ENCODE results near the gene SAP130.

Gene SAP130

GRCh38 chr2:127953128-127953718 is 74.6 kb downstream of the SAP130 start:
- no peak for ATAC-seq
- TF ChIP-seq, protein P1, sequence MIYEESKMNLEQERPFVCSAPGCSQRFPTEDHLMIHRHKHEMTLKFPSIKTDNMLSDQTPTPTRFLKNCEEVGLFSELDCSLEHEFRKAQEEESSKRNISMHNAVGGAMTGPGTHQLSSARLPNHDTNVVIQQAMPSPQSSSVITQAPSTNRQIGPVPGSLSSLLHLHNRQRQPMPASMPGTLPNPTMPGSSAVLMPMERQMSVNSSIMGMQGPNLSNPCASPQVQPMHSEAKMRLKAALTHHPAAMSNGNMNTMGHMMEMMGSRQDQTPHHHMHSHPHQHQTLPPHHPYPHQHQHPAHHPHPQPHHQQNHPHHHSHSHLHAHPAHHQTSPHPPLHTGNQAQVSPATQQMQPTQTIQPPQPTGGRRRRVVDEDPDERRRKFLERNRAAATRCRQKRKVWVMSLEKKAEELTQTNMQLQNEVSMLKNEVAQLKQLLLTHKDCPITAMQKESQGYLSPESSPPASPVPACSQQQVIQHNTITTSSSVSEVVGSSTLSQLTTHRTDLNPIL (CRISPR knock-in tag; IDR thresholded peaks at IDR 0.05; ENCODE audit: low read depth): no peak
- TF ChIP-seq POU6F1 (CRISPR knock-in tag; IDR thresholded peaks at IDR 0.05; ENCODE audit: borderline replicate concordance, low read depth) (no peak), CSRNP3 (CRISPR knock-in tag; IDR thresholded peaks at IDR 0.05) (no peak), PATZ1 (CRISPR knock-in tag; IDR thresholded peaks at IDR 0.05; ENCODE audit: borderline replicate concordance) (no peak), CSDC2 (CRISPR knock-in tag; IDR thresholded peaks at IDR 0.05) (no peak), TSHZ2 (CRISPR knock-in tag; IDR thresholded peaks at IDR 0.05) (no peak), ZNF70 (CRISPR knock-in tag; IDR thresholded peaks at IDR 0.05) (no peak), ZNF8 (CRISPR knock-in tag; IDR thresholded peaks at IDR 0.05) (no peak), ISL1 (CRISPR knock-in tag; IDR thresholded peaks at IDR 0.05) (no peak), ESRRG (CRISPR knock-in tag; IDR thresholded peaks at IDR 0.05) (no peak), ZNF565 (CRISPR knock-in tag; conservative IDR thresholded peaks at IDR 0.05; ENCODE audit: low read depth) (no peak), OSR1 (CRISPR knock-in tag; IDR thresholded peaks at IDR 0.05) (no peak), TCF4 (CRISPR knock-in tag; IDR thresholded peaks at IDR 0.05; ENCODE audit: borderline replicate concordance) (no peak), ARNTL (CRISPR knock-in tag; IDR thresholded peaks at IDR 0.05; ENCODE audit: borderline replicate concordance, low read depth) (no peak), RARB (CRISPR knock-in tag; IDR thresholded peaks at IDR 0.05) (no peak), ZFP3 (CRISPR knock-in tag; IDR thresholded peaks at IDR 0.05) (no peak), GLIS3 (CRISPR knock-in tag; IDR thresholded peaks at IDR 0.05) (no peak), BACH2 (CRISPR knock-in tag; IDR thresholded peaks at IDR 0.05; ENCODE audit: borderline replicate concordance) (no peak)

DNA sequence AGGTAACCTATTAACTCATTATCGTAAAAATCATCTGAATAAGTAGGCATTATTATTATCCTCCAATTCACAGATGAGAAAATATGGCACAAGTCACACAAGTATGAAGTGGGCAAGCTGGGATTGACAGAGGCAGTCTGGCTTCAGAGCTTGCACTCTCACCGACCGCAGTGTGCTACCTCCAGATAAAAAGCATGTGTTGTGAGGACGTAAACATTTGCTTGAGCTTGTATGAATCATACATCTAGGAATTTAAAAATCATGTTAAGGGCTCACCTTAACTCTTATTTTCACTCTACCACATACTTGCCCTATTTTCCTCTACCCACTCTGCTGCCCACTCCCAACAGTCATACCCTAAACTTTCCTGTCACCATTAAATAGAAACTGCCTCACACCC is 76.8 kb downstream of the SAP130 start:
- no peak for TF ChIP-seq PPARA (CRISPR knock-in tag; IDR thresholded peaks at IDR 0.05; ENCODE audit: borderline replicate concordance)
- no peak for TF ChIP-seq OSR1 (CRISPR knock-in tag; IDR thresholded peaks at IDR 0.05)
- no peak for TF ChIP-seq ARNTL (CRISPR knock-in tag; IDR thresholded peaks at IDR 0.05; ENCODE audit: borderline replicate concordance, low read depth)
- TF ChIP-seq, protein P1 (CRISPR knock-in tag; IDR thresholded peaks at IDR 0.05; ENCODE audit: low read depth): no peak
- TF ChIP-seq TCF4 (CRISPR knock-in tag; IDR thresholded peaks at IDR 0.05; ENCODE audit: borderline replicate concordance): no peak
- TF ChIP-seq SNAI2 (CRISPR knock-in tag; IDR thresholded peaks at IDR 0.05): no peak
- no peak for TF ChIP-seq RARB (CRISPR knock-in tag; IDR thresholded peaks at IDR 0.05)
- TF ChIP-seq ZNF70 (CRISPR knock-in tag; IDR thresholded peaks at IDR 0.05): no peak
- TF ChIP-seq ZC3H10 (CRISPR knock-in tag; IDR thresholded peaks at IDR 0.05): no peak
- no peak for TF ChIP-seq ESRRG (CRISPR knock-in tag; IDR thresholded peaks at IDR 0.05)
- TF ChIP-seq CSDC2 (CRISPR knock-in tag; IDR thresholded peaks at IDR 0.05): no peak
- TF ChIP-seq ZNF565 (CRISPR knock-in tag; conservative IDR thresholded peaks at IDR 0.05; ENCODE audit: low read depth): no peak
- TF ChIP-seq BACH2 (CRISPR knock-in tag; IDR thresholded peaks at IDR 0.05; ENCODE audit: borderline replicate concordance): no peak
- no peak for TF ChIP-seq GLIS3 (CRISPR knock-in tag; IDR thresholded peaks at IDR 0.05)
- TF ChIP-seq ZFP30 (CRISPR knock-in tag; IDR thresholded peaks at IDR 0.05): no peak
- TF ChIP-seq ZFP3 (CRISPR knock-in tag; IDR thresholded peaks at IDR 0.05): no peak
- TF ChIP-seq TSHZ2 (CRISPR knock-in tag; IDR thresholded peaks at IDR 0.05): no peak
- no peak for TF ChIP-seq CSRNP3 (CRISPR knock-in tag; IDR thresholded peaks at IDR 0.05)
- no peak for ATAC-seq

All from SK-N-SH treated with all-trans-retinoic acid at 6 μM for 48 hours (cell line).